GM21515 (cell line): ENCODE measurements around the gene ACTR3C.
"Not testable (repeated sequence)": the region's sequence is repeated elsewhere in the genome, so short reads cannot be mapped to it uniquely, and the experiment has no call there.

ENCODE experiments used
- ATAC-seq: cut with Tn5 transposase; IDR thresholded peaks from one replicate; pipeline ENCODE4 v1.9.1; 2021; ENCODE audit not compliant: unreplicated experiment

The ACTR3C gene

DNA sequence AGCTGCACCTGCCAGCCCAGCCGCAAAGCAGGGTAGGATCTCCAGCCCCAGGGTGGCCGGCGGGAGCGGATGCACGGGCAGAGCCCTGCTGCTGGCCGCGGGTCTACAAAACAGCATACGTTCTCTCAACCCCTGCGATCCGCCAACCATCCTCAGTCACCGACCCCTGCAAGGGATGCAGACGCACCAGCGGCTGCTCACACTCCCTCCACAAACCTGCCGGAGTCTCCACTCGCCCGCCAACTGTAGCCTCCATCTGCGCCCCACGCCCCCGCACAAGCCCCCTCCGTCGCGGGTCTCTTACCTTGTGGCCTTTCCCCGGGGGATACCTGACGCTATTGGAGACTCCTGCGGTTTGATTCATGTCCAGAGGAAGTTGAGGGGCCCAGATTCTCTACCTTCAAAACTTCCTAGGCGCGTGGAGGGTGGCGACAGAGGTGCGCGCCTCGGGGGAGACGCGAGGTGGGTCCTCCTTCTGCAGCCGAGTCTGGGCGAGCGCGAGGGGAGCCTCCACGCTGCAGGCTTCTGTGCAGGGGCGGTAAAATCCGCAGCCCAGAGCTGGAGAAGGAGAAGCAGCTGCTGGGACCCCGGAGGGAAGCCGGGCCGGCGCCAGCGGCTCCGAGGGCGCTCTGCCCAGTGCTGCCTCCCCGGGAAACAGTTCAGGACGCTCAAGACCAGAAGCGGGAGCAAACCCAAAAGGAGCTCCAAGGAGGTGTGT is 103.2 kb downstream of the ACTR3C start:
- ATAC-seq, result not testable (repeated sequence)

DNA sequence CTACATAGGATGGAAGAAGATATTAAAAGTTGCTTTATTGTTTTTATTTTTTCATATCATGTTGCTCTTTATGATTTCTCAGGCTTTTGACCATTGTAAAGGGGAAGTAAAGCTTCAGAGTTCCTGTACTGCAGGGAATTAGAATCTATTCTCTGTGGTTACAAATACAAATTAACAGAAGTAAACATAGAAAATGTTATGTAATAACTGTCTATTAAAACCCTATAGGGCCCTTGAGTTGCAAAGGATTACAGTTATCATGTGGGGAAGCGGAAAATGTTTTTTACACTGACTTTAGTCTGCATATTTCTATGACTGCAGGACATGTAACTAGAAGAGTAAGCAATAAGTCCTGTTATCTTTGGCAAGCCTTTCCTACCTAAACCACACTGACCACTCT is 116.5 kb downstream of the ACTR3C start:
- ATAC-seq, result not testable (repeated sequence)

GRCh38 chr7:150205866-150206265 is 117.5 kb downstream of the ACTR3C start:
- not testable (repeated sequence) for ATAC-seq

- ATAC-seq, result not testable (repeated sequence)
These were observed 118.8 kb downstream of the ACTR3C start for GRCh38 chr7:150204577-150204976.

GRCh38 chr7:150202894-150203293 is 120.5 kb downstream of the ACTR3C start:
- ATAC-seq, result not testable (repeated sequence)
